ENCODE results near the gene ITSN2.

The ITSN2 gene

GRCh38 chr2:24211408-24211807 is 148.9 kb downstream of the ITSN2 start:
- Histone ChIP-seq H3K27me3 (ENCODE audit: insufficient read depth, low read depth, severe bottlenecking) (no peaks in the 10 kb centered on the region), H3K9me3 (ENCODE audit: severe bottlenecking) (no peaks in the 10 kb centered on the region), H3K4me3 (ENCODE audit: low read depth, low read length) (no peak overlapping the region), H3K27ac (no peak overlapping the region), H3K36me3 (peaks cover 3% of the 10 kb centered on the region)
- DNase-seq: no peak
- no peak for TF ChIP-seq CTCF (IDR thresholded peaks at IDR 0.05; ENCODE audit: low read depth, low read length)

GRCh38 chr2:24210723-24211122 is 149.6 kb downstream of the ITSN2 start:
- no peak overlapping the region for H3K27ac ChIP-seq
- no peak for TF ChIP-seq CTCF (IDR thresholded peaks at IDR 0.05; ENCODE audit: low read depth, low read length)
- no peaks in the 10 kb centered on the region for H3K27me3 ChIP-seq (ENCODE audit: insufficient read depth, low read depth, severe bottlenecking)
- peaks cover 3% of the 10 kb centered on the region for H3K36me3 ChIP-seq
- H3K4me3 ChIP-seq (ENCODE audit: low read depth, low read length): no peak overlapping the region
- H3K9me3 ChIP-seq (ENCODE audit: severe bottlenecking): no peaks in the 10 kb centered on the region
- no peak for DNase-seq

GRCh38 chr2:24210106-24210455 is 150.3 kb downstream of the ITSN2 start:
- no peak for TF ChIP-seq CTCF (IDR thresholded peaks at IDR 0.05; ENCODE audit: low read depth, low read length)
- no peak for DNase-seq
- Histone ChIP-seq H3K27ac (no peak overlapping the region), H3K27me3 (ENCODE audit: insufficient read depth, low read depth, severe bottlenecking) (no peaks in the 10 kb centered on the region), H3K36me3 (peaks cover 3% of the 10 kb centered on the region), H3K4me3 (ENCODE audit: low read depth, low read length) (no peak overlapping the region), H3K9me3 (ENCODE audit: severe bottlenecking) (no peaks in the 10 kb centered on the region)

GRCh38 chr2:24209389-24210105 is 150.8 kb downstream of the ITSN2 start:
- no peak for TF ChIP-seq CTCF (IDR thresholded peaks at IDR 0.05; ENCODE audit: low read depth, low read length)
- no peak overlapping the region for H3K4me3 ChIP-seq (ENCODE audit: low read depth, low read length)
- no peaks in the 10 kb centered on the region for H3K9me3 ChIP-seq (ENCODE audit: severe bottlenecking)
- no peaks in the 10 kb centered on the region for H3K27me3 ChIP-seq (ENCODE audit: insufficient read depth, low read depth, severe bottlenecking)
- DNase-seq: no peak
- no peak overlapping the region for H3K27ac ChIP-seq
- H3K36me3 ChIP-seq: peaks cover 3% of the 10 kb centered on the region

- Histone ChIP-seq H3K4me3 (ENCODE audit: low read depth, low read length) (no peak overlapping the region), H3K36me3 (peaks cover 9% of the 10 kb centered on the region), H3K9me3 (ENCODE audit: severe bottlenecking) (no peaks in the 10 kb centered on the region), H3K27me3 (ENCODE audit: insufficient read depth, low read depth, severe bottlenecking) (no peaks in the 10 kb centered on the region), H3K27ac (no peak overlapping the region)
- TF ChIP-seq CTCF (IDR thresholded peaks at IDR 0.05; ENCODE audit: low read depth, low read length): no peak
- DNase-seq: no peak
These were observed 151.8 kb downstream of the ITSN2 start for GRCh38 chr2:24208490-24208889.

- no peak for TF ChIP-seq CTCF (IDR thresholded peaks at IDR 0.05; ENCODE audit: low read depth, low read length)
- Histone ChIP-seq H3K36me3 (peaks cover 9% of the 10 kb centered on the region), H3K27ac (no peak overlapping the region), H3K27me3 (ENCODE audit: insufficient read depth, low read depth, severe bottlenecking) (no peaks in the 10 kb centered on the region), H3K9me3 (ENCODE audit: severe bottlenecking) (no peaks in the 10 kb centered on the region), H3K4me3 (ENCODE audit: low read depth, low read length) (no peak overlapping the region)
- DNase-seq: no peak
These were observed 153.0 kb downstream of the ITSN2 start for GRCh38 chr2:24207359-24207758.

Data from WERI-Rb-1 (cell line).